Testis (tissue), 3 donors: ENCODE data around the gene MAP1LC3A. TPM values are rescaled to one million over a fixed set of nuclear protein-coding genes. Genes with fewer than 3 reads are reported as not detected.

ENCODE experiments used
- DNase-seq: peaks from one replicate; pipeline ENCODE4 v3.0.0-alpha.2; 2019
- H3K27ac ChIP-seq, 2 donors: fragments of 200-600 bp; sonication (generic); one replicate each; pipeline ENCODE4 v1.5.1; 2019
- H3K27me3 ChIP-seq: fragments of 200-600 bp; sonication (generic); one replicate; pipeline ENCODE4 v1.5.1; 2019
- H3K36me3 ChIP-seq: fragments of 200-600 bp; sonication (generic); one replicate; pipeline ENCODE4 v1.5.1; 2017; ENCODE audit warnings: low read depth; ENCODE audit errors: missing control alignments
- H3K4me1 ChIP-seq: fragments of 200-600 bp; sonication (generic); one replicate; pipeline ENCODE4 v1.5.1; 2019
- H3K4me3 ChIP-seq, 2 donors: fragments of 200-600 bp; sonication (generic); one replicate each; pipeline ENCODE4 v1.5.1; 2017 to 2019
- H3K9me3 ChIP-seq: fragments of 200-600 bp; sonication (generic); one replicate; pipeline ENCODE4 v1.5.1; 2017
- POLR2A ChIP-seq: fragments of 450-650 bp; IDR thresholded peaks from one replicate; pipeline ENCODE4 v1.6.1; 2017; ENCODE audit warnings: antibody characterized with exemption, mild to moderate bottlenecking, moderate library complexity
- WGBS, 2 donors: methylation state at CpG; one replicate each; pipeline ENCODE4 v1.1.5; 2018; 5-methylcytosine and 5-hydroxymethylcytosine counted together
- intact Hi-C: fragments of 100-400 bp; cut with DNase I; formaldehyde crosslinking; loops from one replicate; pipeline ENCODE4 v1.15.1; 2023; ENCODE audit warnings: low total_unique reads
- polyA plus RNA-seq: library from polyadenylated mRNA; stranded (reverse); fragments of 350-450 nt; fragmentation: Illumina TruSeq; extraction: RNeasy Lipid Tissue Mini Kit (QIAGEN cat#74804); gene quantifications from one replicate; pipeline ENCODE4 v1.2.3, GENCODE V29; 2014; ENCODE audit warnings: low read depth, low replicate concordance; ENCODE audit not compliant: insufficient read depth
- total RNA-seq, 2 donors: library from RNA; depleted of rRNA; stranded (reverse); fragments of >200 nt; gene quantifications; one replicate each; pipeline ENCODE4 v1.2.3, GENCODE V29; 2016
- TF ChIP-seq, protein P1 (sequence below), 3 experiments: fragments of 450-650 bp in 2 of 3; fragments of 200-600 bp in 1 of 3; sonication (generic) in 1 of 3; IDR thresholded peaks; one replicate each; pipeline ENCODE4 v1.5.1; 2016 to 2019; ENCODE audit warnings: antibody characterized with exemption in 3 of 3, mild to moderate bottlenecking in 2 of 3, moderate library complexity in 1 of 3

Gene MAP1LC3A
- total and polyA plus RNA-seq, 3 donors from 2014 or later: 62.9 to 104 (median 100.0) TPM

DNA sequence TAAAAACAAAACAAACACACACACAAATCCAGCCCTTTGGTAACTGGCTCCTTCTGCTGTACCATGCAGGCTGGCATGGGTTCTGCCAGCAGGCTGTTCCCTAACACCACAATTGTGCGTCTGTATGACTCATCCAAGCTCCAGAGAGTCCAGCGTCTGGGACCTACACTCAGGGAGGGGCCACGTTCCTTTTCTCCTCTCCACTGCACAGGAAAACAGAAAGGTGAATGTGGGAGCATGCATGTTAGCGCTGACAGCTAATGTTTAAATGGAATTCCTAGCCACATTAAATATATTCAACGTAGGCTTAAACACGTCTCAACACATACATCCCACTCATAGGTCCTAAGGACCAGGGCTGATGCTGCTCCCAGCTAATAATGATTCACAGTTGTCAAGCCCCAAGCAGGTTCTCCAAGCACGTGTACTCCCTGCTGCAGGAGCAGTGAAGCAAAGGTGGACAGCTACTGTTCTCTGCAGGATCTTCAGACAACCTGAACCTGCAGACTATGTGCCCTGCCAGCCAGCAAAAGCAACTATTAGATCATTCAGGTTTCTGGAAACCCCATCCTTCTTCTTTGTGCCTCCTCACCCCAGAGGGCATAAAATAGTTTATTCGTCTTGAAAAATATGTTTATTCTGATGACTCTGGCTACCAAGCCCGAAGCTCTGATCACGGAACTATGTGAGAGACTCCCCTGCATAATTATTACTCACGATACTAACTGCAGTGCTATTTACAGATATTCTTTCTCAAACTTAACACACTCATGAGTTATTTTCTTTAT, 20.9 kb downstream of the MAP1LC3A start:
- peaks cover 8% of the 10 kb centered on the region for H3K4me1 ChIP-seq
- WGBS, 2 donors: 77 to 81% methylated on average over 11 of the region's 11 CpGs
- intact Hi-C loops: no loop called here
- H3K4me3 ChIP-seq: no peak overlapping the region
- TF ChIP-seq, protein P1, sequence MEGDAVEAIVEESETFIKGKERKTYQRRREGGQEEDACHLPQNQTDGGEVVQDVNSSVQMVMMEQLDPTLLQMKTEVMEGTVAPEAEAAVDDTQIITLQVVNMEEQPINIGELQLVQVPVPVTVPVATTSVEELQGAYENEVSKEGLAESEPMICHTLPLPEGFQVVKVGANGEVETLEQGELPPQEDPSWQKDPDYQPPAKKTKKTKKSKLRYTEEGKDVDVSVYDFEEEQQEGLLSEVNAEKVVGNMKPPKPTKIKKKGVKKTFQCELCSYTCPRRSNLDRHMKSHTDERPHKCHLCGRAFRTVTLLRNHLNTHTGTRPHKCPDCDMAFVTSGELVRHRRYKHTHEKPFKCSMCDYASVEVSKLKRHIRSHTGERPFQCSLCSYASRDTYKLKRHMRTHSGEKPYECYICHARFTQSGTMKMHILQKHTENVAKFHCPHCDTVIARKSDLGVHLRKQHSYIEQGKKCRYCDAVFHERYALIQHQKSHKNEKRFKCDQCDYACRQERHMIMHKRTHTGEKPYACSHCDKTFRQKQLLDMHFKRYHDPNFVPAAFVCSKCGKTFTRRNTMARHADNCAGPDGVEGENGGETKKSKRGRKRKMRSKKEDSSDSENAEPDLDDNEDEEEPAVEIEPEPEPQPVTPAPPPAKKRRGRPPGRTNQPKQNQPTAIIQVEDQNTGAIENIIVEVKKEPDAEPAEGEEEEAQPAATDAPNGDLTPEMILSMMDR (IDR thresholded peaks at IDR 0.05): no peak
- TF ChIP-seq POLR2A: no peak
- DNase-seq: peak; percentile 46
- no peaks in the 10 kb centered on the region for H3K36me3 ChIP-seq
- H3K9me3 ChIP-seq: no peaks in the 10 kb centered on the region
- no peak overlapping the region for H3K27ac ChIP-seq
- no peaks in the 10 kb centered on the region for H3K27me3 ChIP-seq

DNA sequence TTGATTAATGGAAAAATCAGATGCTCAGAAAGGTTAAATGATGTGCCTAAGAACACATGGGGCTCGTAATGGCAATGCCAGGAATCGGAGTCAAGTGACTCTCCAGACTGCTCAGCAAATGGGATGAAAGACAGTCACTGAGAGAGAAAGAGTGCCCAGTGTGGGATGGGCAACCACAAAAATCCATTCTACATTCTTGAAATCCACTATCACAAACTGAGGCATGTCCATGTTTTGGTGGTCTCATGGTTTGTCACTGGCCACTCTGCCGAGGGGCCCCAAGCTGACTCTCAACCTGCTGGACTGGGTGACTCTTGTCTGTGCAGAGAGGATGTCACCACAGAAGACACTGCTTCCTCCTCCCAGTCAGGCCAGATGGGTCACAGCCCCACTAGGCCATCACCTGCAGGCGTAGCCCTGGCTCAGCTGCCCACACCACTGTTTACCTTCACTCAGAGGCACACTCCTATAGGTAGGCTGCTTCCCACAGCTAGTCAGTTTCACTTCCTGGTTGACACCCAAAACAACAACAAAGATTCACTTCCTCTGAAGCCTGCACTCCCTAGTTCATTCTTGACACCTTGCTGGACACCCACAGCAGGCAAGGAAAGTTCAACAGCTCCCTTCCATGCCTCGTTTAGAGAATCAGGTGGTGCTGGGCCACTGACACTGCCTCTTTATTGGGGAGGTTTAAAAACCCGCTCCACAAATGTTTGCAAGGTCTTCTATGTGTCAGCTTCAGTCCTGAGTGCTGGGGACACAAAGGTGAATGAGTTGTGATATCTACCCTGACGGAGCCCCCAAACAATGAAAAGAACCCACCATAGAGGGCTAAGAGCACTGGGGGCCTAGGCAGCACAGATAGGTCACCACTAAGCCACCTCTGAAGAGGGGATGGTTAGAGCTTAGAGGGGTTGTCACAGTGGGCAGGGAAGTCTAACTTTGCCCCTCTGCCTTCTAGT, 21.7 kb downstream of the MAP1LC3A start:
- 92 to 96% methylated on average over 6 to 7 of the region's 7 CpGs for WGBS, 2 donors
- no peak overlapping the region for H3K27ac ChIP-seq
- intact Hi-C loops: no loop called here

DNA sequence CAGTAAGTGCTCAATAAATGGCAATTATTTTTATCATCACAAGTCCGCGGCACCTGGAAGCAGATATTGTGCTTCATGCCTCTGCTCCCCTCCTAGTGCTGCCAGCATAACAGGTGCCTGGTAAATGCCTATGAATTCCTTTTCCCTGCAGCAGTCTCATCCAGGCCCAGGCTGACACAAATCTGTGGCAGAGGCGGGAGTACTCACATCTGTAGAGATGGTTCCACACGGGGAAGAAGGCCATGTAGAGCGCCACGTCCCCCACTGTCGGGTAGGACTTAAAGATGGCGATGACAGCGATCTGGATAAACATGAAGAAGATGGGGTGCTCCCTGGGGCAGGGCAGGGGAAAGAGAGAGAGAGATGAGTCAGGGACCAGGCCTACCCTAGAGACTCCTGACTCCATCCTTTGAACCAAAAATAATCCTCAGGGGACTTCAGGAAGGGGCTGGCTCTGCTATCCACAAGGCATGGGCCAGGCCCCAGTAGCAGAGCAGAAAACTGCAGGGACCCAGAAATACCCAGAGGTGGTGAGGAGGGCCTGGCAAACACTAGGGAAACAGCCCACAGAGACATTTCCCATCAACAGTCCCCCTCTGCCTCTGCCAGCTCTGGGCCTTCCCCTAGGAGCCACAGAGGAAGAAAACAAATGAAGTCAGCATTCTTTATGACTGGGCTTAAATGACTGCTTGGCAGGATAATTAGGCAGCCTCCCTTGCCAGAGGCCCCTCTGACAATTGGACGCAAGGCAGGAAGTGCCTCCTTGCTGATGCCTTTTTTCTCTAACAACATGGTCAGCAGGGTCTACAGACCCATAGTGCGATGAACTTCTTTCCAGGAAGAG, 23.0 kb downstream of the MAP1LC3A start:
- intact Hi-C loops: no loop called here
- peak; percentile 12 for DNase-seq
- H3K4me1 ChIP-seq: peaks cover 12% of the 10 kb centered on the region
- H3K4me3 ChIP-seq: no peak overlapping the region
- H3K27me3 ChIP-seq: no peaks in the 10 kb centered on the region
- no peak for TF ChIP-seq POLR2A
- TF ChIP-seq, protein P1 (IDR thresholded peaks at IDR 0.05): no peak
- no peak overlapping the region for H3K27ac ChIP-seq
- WGBS, 2 donors: 89 to 91% methylated on average over 11 of the region's 11 CpGs
- H3K9me3 ChIP-seq: no peaks in the 10 kb centered on the region
- H3K36me3 ChIP-seq: no peaks in the 10 kb centered on the region

More for the DNA sequence above, 21.7 kb downstream of the MAP1LC3A start:
- no peak for TF ChIP-seq POLR2A
- TF ChIP-seq, protein P1 (IDR thresholded peaks at IDR 0.05): no peak
- H3K9me3 ChIP-seq: no peaks in the 10 kb centered on the region
- H3K4me3 ChIP-seq: no peak overlapping the region
- DNase-seq: peak; percentile 0
- peaks cover 10% of the 10 kb centered on the region for H3K4me1 ChIP-seq
- no peaks in the 10 kb centered on the region for H3K36me3 ChIP-seq
- no peaks in the 10 kb centered on the region for H3K27me3 ChIP-seq

DNA sequence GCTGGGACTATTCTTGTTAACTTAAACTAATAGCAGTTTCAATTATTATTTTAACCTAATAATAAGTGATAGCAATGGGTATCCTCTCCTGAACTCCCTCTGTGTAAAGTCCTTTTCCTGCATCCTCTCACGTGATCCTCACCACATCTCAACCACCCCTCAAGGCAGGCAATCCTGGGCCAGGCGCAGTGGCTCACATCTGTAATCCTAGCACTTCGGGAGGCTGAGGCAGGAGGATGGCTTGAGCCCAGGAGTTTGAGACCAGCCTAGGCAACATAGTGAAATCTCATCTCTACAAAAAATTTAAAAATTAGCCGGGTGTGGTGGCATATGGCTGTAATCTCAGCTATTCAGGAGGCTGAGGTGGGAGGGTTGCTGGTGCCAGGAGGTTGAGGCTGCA, 23.7 kb downstream of the MAP1LC3A start:
- no peaks in the 10 kb centered on the region for H3K36me3 ChIP-seq
- 86 to 90% methylated on average over 4 of the region's 4 CpGs for WGBS, 2 donors
- peak; percentile 7 for DNase-seq
- H3K4me3 ChIP-seq: no peak overlapping the region
- H3K9me3 ChIP-seq: no peaks in the 10 kb centered on the region
- H3K27me3 ChIP-seq: no peaks in the 10 kb centered on the region
- TF ChIP-seq POLR2A: no peak
- TF ChIP-seq, protein P1 (IDR thresholded peaks at IDR 0.05): no peak
- no peak overlapping the region for H3K27ac ChIP-seq
- peaks cover 15% of the 10 kb centered on the region for H3K4me1 ChIP-seq
- intact Hi-C loops: no loop called here
